ENCODE data around the gene LASP1.
"Not testable (repeated sequence)": the region's sequence is repeated elsewhere in the genome, so short reads cannot be mapped to it uniquely, and the experiment has no call there.

The LASP1 gene, protein sequence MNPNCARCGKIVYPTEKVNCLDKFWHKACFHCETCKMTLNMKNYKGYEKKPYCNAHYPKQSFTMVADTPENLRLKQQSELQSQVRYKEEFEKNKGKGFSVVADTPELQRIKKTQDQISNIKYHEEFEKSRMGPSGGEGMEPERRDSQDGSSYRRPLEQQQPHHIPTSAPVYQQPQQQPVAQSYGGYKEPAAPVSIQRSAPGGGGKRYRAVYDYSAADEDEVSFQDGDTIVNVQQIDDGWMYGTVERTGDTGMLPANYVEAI

DNA sequence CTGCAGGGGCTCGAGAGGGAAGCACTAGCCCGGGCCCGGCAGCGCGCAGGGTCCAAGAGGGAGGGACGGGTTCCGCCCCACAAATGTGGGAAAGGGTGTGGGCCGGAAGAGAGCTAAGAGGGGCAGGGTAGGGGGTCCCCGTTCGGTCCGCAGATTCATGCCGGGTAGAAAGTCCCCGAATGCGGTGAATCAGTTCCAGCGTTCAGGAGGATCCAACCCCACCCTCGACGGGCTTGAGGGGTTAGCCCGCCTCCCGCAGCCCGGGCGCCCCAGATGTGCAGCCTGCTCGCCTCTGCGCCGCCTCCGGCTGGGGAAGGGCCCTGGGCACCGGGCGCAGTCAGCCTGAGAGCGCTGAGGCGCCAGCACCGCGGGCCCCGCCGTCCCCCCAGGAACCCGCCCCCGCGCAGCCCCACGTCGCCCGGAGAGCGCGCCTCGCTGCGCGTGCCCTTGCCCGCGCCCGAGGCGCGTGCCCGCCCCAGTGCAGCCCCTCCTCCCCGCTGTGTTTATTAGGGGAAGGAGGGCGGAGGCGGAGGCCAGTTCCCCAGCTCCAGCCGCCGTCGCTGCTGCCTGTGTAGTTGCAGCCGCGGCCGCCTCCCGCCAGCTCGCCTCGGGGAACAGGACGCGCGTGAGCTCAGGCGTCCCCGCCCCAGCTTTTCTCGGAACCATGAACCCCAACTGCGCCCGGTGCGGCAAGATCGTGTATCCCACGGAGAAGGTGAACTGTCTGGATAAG lies at the start of gene LASP1:
LASP1 (plus strand) TSS at position 533 of the 733 bp plus-strand sequence; CDS start at position 665, 132 bp downstream.
- DNase-seq (ENCODE audit: low read depth) = peak; percentile 88

GRCh38 chr17:38824899-38825761 lies 44.7 kb upstream of the LASP1 start, which contains the start of gene CWC25:
TSS of gene CWC25 (minus strand) at chr17:38825321. CDS start at chr17:38825183, 138 bp downstream.
- DNase-seq (ENCODE audit: low read depth) = peak; percentile 96

DNA sequence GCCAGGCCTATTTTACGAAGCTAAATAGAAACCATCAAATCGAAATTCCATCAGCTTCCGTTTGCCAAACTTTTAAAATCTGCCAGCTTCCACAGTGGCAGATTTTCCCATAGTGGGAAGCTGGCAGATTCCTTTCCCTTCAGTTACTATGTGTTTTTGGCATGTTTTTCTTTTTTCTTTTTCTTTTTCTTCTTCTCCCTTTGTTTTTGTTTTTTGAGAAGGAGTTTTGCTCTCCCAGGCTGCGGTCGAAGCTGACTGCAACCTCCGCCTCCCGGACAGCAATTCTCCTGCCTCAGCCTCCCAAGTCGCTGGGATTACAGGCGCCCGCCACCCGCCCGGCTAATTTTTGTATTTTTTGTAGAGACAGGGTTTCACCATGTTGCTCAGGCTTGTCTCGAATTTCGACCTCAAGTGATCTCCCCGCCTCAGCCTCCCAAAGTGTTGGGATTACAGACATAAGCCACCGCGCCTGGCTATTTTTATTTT lies 44.1 kb upstream of the LASP1 start:
- no peak for DNase-seq (ENCODE audit: low read depth)

- DNase-seq (ENCODE audit: low read depth) = no peak
Observed at GRCh38 chr17:38844261-38844757, 25.5 kb upstream of the LASP1 start.

GRCh38 chr17:38848557-38848891 lies 21.3 kb upstream of the LASP1 start:
- DNase-seq (ENCODE audit: low read depth) = no peak

DNA sequence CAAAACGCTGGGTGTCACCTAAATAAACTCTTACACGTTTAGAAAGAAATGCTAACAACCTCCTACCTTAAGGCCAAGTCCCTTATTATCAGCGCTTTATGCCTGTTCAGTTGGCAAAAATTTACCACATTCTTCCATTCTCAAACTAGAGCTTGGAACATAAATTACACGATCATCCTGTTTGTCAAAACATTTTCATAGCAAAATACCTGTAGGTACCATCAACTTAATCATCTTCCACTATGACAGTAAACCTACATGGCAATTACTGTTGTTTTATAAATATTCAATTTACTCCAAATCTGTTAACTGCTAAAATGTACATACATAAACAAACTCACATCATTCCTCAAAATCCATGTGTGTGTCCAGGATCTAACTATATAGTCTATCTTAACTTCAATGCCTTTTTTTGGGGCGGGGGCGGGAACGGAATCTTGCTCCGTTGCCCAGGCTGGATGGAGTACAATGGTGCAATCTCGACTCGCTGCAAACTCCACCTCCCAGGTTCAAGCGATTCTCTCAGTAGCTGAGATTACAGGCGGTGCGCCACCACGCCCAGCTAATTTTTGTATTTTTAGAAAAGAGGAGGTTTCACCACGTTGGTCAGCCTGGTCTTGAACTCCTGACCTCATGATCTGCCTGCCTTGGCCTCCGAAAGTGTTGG lies 20.8 kb upstream of the LASP1 start:
- no peak for DNase-seq (ENCODE audit: low read depth)

- no peak for DNase-seq (ENCODE audit: low read depth)
Observed at GRCh38 chr17:38850374-38850773, 19.5 kb upstream of the LASP1 start.

DNA sequence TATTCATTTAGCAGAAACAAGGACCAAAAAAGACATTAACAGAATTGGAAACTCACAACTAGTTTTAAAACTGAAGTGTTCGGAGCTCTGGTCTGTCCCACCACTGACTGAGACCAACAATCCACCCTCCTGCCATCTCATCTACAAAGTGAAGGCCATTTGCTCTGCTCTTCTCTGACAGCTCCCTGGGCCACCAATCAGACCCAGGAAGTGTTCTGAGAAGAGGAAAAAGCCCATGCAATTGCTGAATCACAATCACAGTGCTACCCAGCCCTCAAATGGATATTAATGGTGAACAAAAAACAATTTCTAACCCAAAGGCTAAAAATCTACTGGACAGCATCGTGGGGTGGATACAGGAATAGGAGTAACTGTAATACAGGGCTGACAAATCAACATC lies 18.4 kb upstream of the LASP1 start:
- DNase-seq (ENCODE audit: low read depth) = no peak

DNA sequence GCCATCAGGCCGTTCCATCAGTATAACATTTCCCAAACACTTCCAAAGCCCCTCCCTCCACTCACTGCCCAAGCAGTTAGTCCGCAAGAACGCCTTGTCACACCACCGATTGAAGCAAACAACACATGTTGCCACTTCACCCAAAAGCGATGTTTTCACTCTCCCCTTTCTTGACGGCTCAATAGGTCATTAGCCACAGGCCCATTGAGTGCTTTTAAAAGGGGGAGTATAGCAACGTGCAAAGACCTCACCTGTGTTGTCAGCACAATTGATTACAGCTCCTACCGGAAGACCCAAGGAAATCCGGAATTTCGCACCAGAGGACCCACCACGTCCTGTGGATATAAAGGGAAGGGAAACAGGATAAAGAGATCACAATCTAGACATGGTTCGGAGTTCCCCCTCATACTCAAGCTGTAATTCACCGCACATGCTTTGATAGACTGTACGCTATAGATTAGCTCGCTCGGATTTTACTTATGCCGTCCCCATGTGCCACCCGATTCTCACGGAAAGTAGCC lies 17.0 kb upstream of the LASP1 start:
- no peak for DNase-seq (ENCODE audit: low read depth)

GRCh38 chr17:38853292-38854219 lies 16.3 kb upstream of the LASP1 start, which contains the start of gene RPL23:
TSS of gene RPL23 (minus strand) at chr17:38853721. CDS start at chr17:38853710, 11 bp downstream.
- peak; percentile 83 for DNase-seq (ENCODE audit: low read depth)

GRCh38 chr17:38855101-38855714 lies 14.7 kb upstream of the LASP1 start:
- not testable (repeated sequence) for DNase-seq (ENCODE audit: low read depth)

GRCh38 chr17:38857271-38857670 lies 12.6 kb upstream of the LASP1 start:
- no peak for DNase-seq (ENCODE audit: low read depth)

DNA sequence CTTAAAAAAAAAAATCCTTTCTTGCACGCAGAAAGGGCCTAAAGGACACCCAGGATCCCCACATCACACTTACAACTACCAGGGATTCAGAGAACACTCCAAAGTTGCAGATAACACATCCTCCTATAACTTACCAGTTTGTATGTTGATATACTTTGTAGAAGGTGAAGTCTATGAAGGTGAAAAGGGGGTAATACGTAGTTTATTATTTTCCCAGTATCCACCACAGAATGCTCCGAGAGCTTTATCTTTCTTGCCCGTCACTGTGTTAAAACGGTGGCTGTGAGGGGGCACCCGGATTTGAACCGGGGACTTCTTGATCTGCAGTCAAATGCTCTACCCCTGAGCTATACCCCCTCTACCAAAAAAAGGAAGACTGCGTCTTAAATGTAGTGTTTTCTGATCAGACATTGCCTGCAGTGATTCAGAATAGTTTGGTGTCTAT lies 8.4 kb upstream of the LASP1 start:
- DNase-seq (ENCODE audit: low read depth) = no peak

DNA sequence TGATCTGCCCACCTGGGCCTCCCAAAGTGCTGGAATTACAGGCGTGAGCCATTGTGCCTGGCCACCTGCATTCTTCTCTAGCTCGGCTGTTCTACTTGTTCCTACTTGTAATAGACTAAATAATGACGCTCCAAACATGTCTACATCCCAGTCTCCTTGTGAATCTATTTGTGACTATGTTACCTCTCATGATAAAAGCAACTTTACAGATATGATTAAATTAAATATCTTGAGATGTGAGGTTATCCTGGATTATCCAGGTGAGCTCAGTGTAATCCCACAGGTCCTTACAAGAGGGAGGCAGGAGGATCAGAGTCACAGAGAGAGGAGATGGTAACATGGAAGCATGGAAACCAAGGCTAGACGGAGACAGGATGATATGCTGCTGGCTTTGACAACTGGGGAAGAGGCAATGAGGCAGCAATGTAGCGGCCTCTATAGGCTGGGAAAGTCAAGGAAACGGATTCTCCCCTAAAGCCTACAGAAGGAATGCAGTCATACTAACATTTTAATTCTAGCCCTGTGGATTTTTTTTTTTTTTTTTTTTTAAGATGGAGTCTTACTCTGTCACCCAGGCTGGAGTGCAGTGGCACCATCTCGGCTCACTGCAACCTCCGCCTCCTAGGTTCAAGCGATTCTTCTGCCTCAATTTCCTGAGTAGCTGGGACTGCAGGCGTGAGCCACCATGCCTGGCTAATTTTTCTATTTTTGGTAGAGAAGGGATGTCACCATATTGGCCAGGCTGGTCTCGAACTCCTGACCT lies 5.0 kb upstream of the LASP1 start:
- DNase-seq (ENCODE audit: low read depth) = no peak

- peak; percentile 71 for DNase-seq (ENCODE audit: low read depth)
Observed at GRCh38 chr17:38867179-38867967, 2.5 kb upstream of the LASP1 start.

DNA sequence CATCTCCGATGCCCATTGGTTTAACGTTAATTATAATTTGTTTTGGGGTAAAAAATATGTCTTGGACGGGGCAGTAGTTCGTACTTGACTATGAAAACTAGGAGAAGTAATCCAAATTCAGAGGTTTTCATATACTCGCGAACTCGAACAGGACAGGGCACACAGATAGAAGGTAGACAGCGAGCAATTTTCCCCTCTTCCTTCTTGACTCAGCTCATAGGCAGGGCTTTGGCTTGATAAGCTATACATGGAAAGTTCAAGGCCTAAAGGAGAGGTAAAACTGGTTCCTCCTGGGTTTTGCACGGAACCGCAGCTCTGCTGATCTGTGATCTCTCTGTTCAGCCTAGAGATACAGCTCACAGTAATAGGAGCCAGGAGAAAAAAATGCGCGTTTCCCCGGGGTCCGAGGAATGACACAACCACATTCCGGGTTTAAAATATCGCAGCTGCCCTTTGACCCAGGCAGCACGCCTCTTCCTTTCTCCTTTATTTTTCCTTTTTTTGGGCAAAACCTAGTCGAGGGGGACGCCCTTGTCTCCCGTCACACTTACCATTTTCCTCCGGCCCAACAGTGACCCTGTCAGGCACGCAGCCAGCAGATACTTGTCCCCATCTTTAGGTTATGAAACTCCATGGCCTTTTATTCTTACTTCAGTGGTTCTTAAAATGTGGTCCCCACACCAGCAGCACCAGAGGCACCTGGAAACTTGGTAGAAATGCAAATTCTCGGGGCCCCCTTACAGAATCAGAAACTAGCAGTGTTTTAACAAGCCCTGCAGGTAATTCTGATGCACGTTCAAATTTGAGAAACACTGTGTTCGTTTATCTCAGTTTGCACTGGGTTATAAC lies 1.7 kb upstream of the LASP1 start:
- DNase-seq (ENCODE audit: low read depth) = no peak
